OCI-LY3 (cell line): Measurements from ENCODE around the gene OTX2.

ENCODE experiments used
- EZH2phosphoT487 ChIP-seq: fragments of 200-600 bp; shearing (Covaris generic); IDR thresholded peaks from 2 replicates; pipeline ENCODE4 v1.6.1; 2018; ENCODE audit warnings: antibody characterized with exemption, mixed run types, low read depth
- TF ChIP-seq, protein P1 (sequence below): fragments of 200-600, 300-600 bp; sonication (generic); IDR thresholded peaks from 2 replicates; pipeline ENCODE4 v1.5.1; 2014; ENCODE audit warnings: antibody characterized with exemption, low read length, low read depth

GRCh38 chr14:56760164-56760914 lies 49.9 kb downstream of the OTX2 start:
- TF ChIP-seq, protein P1, sequence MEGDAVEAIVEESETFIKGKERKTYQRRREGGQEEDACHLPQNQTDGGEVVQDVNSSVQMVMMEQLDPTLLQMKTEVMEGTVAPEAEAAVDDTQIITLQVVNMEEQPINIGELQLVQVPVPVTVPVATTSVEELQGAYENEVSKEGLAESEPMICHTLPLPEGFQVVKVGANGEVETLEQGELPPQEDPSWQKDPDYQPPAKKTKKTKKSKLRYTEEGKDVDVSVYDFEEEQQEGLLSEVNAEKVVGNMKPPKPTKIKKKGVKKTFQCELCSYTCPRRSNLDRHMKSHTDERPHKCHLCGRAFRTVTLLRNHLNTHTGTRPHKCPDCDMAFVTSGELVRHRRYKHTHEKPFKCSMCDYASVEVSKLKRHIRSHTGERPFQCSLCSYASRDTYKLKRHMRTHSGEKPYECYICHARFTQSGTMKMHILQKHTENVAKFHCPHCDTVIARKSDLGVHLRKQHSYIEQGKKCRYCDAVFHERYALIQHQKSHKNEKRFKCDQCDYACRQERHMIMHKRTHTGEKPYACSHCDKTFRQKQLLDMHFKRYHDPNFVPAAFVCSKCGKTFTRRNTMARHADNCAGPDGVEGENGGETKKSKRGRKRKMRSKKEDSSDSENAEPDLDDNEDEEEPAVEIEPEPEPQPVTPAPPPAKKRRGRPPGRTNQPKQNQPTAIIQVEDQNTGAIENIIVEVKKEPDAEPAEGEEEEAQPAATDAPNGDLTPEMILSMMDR = no peak
- TF ChIP-seq EZH2phosphoT487 = no peak
